ENCODE measurements around the gene RPL35A. TPM values are rescaled to one million over a fixed set of nuclear protein-coding genes. Genes with fewer than 3 reads are reported as not detected.

RPL35A gene
- total and polyA plus RNA-seq, 2 of the 8 experiments (the other 6 are each of a cell fraction or from before 2014, with no cell fraction given), result 695 to 1,393 TPM

- TF ChIP-seq CHD7 (IDR thresholded peaks at IDR 0.05; ENCODE audit: insufficient replicate concordance, low read length) (no peak), FOSL1 (IDR thresholded peaks at IDR 0.05; ENCODE audit: insufficient read depth, low read depth, low read length) (no peak), CBX8 (IDR thresholded peaks at IDR 0.05; ENCODE audit: borderline replicate concordance, low read depth, low read length) (no peak), CEBPB (IDR thresholded peaks at IDR 0.05; ENCODE audit: low read depth, low read length) (no peak), CREB1 (IDR thresholded peaks at IDR 0.05) (no peak), JUN (IDR thresholded peaks at IDR 0.05; ENCODE audit: low read depth, low read length) (no peak), POLR2AphosphoS5 (IDR thresholded peaks at IDR 0.05; ENCODE audit: low read depth, low read length) (no peak), YY1 (IDR thresholded peaks at IDR 0.05; ENCODE audit: low read depth, low read length) (no peak)
- TF ChIP-seq, protein P1, sequence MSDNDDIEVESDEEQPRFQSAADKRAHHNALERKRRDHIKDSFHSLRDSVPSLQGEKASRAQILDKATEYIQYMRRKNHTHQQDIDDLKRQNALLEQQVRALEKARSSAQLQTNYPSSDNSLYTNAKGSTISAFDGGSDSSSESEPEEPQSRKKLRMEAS (IDR thresholded peaks at IDR 0.05), result no peak
These were observed 1.5 kb downstream of the RPL35A start (continued) for GRCh38 chr3:197951392-197951990.
